ENCODE results near the gene DCP1B. TPM values are rescaled to one million over a fixed set of nuclear protein-coding genes. Genes with fewer than 3 reads are reported as not detected.

The DCP1B gene
- polyA plus RNA-seq, 1 donor from 2014 or later: 12.5 TPM

DNA sequence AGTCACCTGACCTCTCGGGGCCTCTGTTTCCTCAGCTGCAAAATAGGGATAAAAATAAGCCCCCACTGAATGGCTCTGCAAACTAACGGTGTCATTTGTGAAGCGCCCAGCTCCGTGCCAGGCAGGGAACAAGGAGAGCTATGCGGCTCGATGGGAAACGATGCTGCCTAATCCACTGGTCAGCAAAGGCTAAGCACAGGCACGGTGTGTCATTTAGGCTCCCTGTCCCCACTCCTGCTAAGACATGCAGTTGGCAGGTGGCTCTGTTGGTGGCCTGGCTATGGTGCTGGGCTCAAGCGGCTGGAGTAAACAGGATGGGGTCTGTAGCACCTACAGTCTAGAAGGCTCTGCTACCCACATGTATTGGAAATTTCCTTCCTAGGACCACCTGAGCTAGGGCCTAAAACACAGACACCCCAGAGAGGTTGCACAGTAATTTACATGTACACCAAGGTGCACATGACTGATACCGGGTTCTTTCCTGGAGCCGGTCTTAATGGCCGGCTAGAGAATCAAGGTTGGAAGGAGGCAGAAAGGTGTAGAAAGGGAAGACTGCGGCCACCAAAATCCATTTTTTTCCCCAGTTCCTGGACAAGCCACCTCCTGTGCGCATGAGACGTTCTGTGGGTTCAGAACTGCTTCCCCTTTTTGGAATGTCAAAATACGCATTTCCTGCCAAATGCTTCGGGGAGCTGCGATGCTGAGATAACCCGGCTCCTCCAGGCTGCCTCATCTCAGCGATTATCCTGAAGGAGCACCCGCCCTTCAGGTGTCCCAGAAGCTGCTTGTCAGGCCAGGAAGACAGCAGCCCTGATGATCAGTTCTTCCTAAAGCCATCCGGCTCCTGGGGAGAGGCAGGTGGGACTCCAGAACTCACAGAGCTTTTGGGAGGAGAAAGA is 86.8 kb downstream of the DCP1B start:
- Histone ChIP-seq H3K9me3 (ENCODE audit: low read length) (no peaks in the 10 kb centered on the region), H3K27me3 (ENCODE audit: insufficient read depth, low read depth, low read length) (no peaks in the 10 kb centered on the region), H3K36me3 (ENCODE audit: insufficient read depth, low read length) (no peaks in the 10 kb centered on the region), H3K79me2 (replicated peaks; ENCODE audit: insufficient read depth, low read length) (no peaks in the 10 kb centered on the region), H3K27ac (ENCODE audit: low read length) (no peak overlapping the region), H4K20me1 (ENCODE audit: insufficient read depth) (no peaks in the 10 kb centered on the region), H2AFZ (ENCODE audit: low read depth, low read length) (no peak overlapping the region), H3K9me2 (ENCODE audit: insufficient read depth, low read length) (no peaks in the 10 kb centered on the region), H3F3A (ENCODE audit: insufficient read depth, low read length, poor library complexity, severe bottlenecking) (no peaks in the 10 kb centered on the region), H3K4me2 (ENCODE audit: low read length) (no peak overlapping the region), H3K4me3 (ENCODE audit: low read length) (no peak overlapping the region), H3K9ac (ENCODE audit: low read length) (no peak overlapping the region)
- TF ChIP-seq, protein P1, sequence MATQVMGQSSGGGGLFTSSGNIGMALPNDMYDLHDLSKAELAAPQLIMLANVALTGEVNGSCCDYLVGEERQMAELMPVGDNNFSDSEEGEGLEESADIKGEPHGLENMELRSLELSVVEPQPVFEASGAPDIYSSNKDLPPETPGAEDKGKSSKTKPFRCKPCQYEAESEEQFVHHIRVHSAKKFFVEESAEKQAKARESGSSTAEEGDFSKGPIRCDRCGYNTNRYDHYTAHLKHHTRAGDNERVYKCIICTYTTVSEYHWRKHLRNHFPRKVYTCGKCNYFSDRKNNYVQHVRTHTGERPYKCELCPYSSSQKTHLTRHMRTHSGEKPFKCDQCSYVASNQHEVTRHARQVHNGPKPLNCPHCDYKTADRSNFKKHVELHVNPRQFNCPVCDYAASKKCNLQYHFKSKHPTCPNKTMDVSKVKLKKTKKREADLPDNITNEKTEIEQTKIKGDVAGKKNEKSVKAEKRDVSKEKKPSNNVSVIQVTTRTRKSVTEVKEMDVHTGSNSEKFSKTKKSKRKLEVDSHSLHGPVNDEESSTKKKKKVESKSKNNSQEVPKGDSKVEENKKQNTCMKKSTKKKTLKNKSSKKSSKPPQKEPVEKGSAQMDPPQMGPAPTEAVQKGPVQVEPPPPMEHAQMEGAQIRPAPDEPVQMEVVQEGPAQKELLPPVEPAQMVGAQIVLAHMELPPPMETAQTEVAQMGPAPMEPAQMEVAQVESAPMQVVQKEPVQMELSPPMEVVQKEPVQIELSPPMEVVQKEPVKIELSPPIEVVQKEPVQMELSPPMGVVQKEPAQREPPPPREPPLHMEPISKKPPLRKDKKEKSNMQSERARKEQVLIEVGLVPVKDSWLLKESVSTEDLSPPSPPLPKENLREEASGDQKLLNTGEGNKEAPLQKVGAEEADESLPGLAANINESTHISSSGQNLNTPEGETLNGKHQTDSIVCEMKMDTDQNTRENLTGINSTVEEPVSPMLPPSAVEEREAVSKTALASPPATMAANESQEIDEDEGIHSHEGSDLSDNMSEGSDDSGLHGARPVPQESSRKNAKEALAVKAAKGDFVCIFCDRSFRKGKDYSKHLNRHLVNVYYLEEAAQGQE (IDR thresholded peaks at IDR 0.05; ENCODE audit: borderline replicate concordance): no peak
- TF ChIP-seq EP300 (conservative IDR thresholded peaks at IDR 0.05; ENCODE audit: poor library complexity, severe bottlenecking) (no peak), MXI1 (conservative IDR thresholded peaks at IDR 0.05; ENCODE audit: poor library complexity, severe bottlenecking) (no peak), EZH2 (IDR thresholded peaks at IDR 0.05; ENCODE audit: borderline replicate concordance, insufficient read depth, low read length, poor library complexity, severe bottlenecking) (no peak), RAD21 (conservative IDR thresholded peaks at IDR 0.05) (no peak), POLR2AphosphoS5 (IDR thresholded peaks at IDR 0.05) (no peak), TAF1 (IDR thresholded peaks at IDR 0.05; ENCODE audit: low read depth) (no peak), SMC3 (conservative IDR thresholded peaks at IDR 0.05; ENCODE audit: poor library complexity) (no peak)
- TF ChIP-seq, protein P2, sequence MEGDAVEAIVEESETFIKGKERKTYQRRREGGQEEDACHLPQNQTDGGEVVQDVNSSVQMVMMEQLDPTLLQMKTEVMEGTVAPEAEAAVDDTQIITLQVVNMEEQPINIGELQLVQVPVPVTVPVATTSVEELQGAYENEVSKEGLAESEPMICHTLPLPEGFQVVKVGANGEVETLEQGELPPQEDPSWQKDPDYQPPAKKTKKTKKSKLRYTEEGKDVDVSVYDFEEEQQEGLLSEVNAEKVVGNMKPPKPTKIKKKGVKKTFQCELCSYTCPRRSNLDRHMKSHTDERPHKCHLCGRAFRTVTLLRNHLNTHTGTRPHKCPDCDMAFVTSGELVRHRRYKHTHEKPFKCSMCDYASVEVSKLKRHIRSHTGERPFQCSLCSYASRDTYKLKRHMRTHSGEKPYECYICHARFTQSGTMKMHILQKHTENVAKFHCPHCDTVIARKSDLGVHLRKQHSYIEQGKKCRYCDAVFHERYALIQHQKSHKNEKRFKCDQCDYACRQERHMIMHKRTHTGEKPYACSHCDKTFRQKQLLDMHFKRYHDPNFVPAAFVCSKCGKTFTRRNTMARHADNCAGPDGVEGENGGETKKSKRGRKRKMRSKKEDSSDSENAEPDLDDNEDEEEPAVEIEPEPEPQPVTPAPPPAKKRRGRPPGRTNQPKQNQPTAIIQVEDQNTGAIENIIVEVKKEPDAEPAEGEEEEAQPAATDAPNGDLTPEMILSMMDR (IDR thresholded peaks at IDR 0.05; ENCODE audit: poor library complexity, severe bottlenecking): no peak

DNA sequence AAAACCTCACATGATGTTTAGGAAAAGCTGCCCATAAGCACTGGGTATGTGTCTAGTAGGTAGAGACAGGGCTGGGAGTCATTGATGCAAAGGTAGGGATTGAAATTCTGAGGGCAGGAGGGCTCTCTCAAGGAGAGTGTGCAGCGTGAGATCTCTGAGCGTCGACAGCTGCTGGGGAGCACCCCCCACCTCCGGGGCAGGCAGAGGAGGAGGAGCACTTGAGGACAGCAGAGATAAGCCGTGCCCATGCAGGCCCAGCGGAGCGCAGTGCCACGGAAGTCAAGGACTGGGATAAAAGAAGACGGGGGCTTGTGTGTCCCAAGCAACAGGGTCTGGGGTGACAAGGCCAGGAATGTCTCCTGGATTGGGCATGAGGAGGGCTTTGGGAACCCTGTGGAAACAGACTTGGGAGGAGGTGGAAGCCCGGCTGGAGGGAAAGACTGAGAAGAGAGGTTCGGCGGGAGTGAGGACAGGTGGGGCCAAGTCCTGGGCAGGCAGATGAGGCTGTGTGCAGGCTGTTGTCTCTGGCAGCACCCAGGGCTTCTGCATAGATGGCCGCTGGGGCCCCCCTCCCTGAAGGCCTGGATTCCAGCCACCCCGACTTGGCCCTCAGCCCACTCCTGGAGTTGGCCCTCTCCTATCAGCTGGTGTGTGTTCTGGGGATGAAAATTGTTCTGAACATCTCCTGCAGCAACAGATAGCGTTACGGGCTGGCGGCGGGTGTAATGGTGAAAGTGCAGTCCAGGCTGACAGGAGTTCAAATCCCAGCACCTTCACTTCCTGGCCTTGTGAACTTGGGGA is 87.7 kb downstream of the DCP1B start:
- Histone ChIP-seq H3K9me2 (ENCODE audit: insufficient read depth, low read length) (no peaks in the 10 kb centered on the region), H4K20me1 (ENCODE audit: insufficient read depth) (no peaks in the 10 kb centered on the region), H3K27ac (ENCODE audit: low read length) (no peak overlapping the region), H2AFZ (ENCODE audit: low read depth, low read length) (no peak overlapping the region), H3F3A (ENCODE audit: insufficient read depth, low read length, poor library complexity, severe bottlenecking) (no peaks in the 10 kb centered on the region), H3K36me3 (ENCODE audit: insufficient read depth, low read length) (no peaks in the 10 kb centered on the region), H3K4me2 (ENCODE audit: low read length) (no peak overlapping the region), H3K9ac (ENCODE audit: low read length) (no peak overlapping the region), H3K4me3 (ENCODE audit: low read length) (no peak overlapping the region), H3K27me3 (ENCODE audit: insufficient read depth, low read depth, low read length) (no peaks in the 10 kb centered on the region), H3K9me3 (ENCODE audit: low read length) (no peaks in the 10 kb centered on the region), H3K79me2 (replicated peaks; ENCODE audit: insufficient read depth, low read length) (no peaks in the 10 kb centered on the region)
- TF ChIP-seq RAD21 (conservative IDR thresholded peaks at IDR 0.05) (no peak), EZH2 (IDR thresholded peaks at IDR 0.05; ENCODE audit: borderline replicate concordance, insufficient read depth, low read length, poor library complexity, severe bottlenecking) (no peak), TAF1 (IDR thresholded peaks at IDR 0.05; ENCODE audit: low read depth) (no peak), SMC3 (conservative IDR thresholded peaks at IDR 0.05; ENCODE audit: poor library complexity) (no peak), MXI1 (conservative IDR thresholded peaks at IDR 0.05; ENCODE audit: poor library complexity, severe bottlenecking) (no peak), POLR2AphosphoS5 (IDR thresholded peaks at IDR 0.05) (no peak), EP300 (conservative IDR thresholded peaks at IDR 0.05; ENCODE audit: poor library complexity, severe bottlenecking) (no peak)
- TF ChIP-seq, protein P2 (IDR thresholded peaks at IDR 0.05; ENCODE audit: poor library complexity, severe bottlenecking): no peak
- TF ChIP-seq, protein P1 (IDR thresholded peaks at IDR 0.05; ENCODE audit: borderline replicate concordance): no peak

Measured in neural cell (in vitro differentiated cells).